ENCODE measurements around the gene OR2V2.
"Not testable (repeated sequence)": the region's sequence is repeated elsewhere in the genome, so short reads cannot be mapped to it uniquely, and the experiment has no call there.

OR2V2 gene

GRCh38 chr5:181167814-181168488, 20.6 kb downstream of the OR2V2 start:
- DNase-seq (ENCODE audit: low read depth) = no peak
- H3K4me3 ChIP-seq (ENCODE audit: low read depth, low read length) = no peak overlapping the region
- peak; percentile 51 for TF ChIP-seq CTCF (IDR thresholded peaks at IDR 0.05; ENCODE audit: control insufficient read depth, extremely low read depth, insufficient read depth)

DNA sequence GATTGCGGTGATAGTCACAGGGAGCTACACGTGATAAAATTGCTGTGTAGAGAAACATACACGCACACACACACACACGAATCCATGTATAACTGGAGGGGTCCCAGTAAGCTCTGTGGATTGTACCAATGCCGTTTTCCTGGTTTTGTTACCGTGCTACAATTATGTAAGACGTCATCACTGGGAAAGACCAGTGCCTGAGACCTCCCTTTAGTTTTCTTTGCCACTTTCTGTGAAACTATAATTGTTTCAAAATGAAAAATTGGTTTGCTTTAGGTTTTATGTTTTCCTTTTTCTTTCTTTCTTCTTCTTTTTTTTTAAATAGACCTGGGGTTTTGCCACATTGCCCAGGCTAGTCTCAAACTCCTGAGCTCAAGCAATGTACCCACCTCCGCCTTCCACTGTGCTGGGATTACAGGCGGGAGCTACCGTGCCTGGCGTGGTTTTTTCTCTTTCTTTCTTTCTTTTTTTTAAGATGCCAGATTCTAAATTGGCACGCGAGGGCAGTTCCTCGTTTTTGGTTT, 21.3 kb downstream of the OR2V2 start:
- H3K4me3 ChIP-seq (ENCODE audit: low read depth, low read length) = no peak overlapping the region
- no peak for TF ChIP-seq CTCF (IDR thresholded peaks at IDR 0.05; ENCODE audit: control insufficient read depth, extremely low read depth, insufficient read depth)
- DNase-seq (ENCODE audit: low read depth) = no peak

GRCh38 chr5:181169459-181170236, 22.3 kb downstream of the OR2V2 start:
- not testable (repeated sequence) for H3K4me3 ChIP-seq (ENCODE audit: low read depth, low read length); DNase-seq (ENCODE audit: low read depth)

- no peak overlapping the region for H3K4me3 ChIP-seq (ENCODE audit: low read depth, low read length)
- DNase-seq (ENCODE audit: low read depth) = no peak
- TF ChIP-seq CTCF (IDR thresholded peaks at IDR 0.05; ENCODE audit: control insufficient read depth, extremely low read depth, insufficient read depth) = no peak
Measured at GRCh38 chr5:181170237-181170825, 22.9 kb downstream of the OR2V2 start.

DNA sequence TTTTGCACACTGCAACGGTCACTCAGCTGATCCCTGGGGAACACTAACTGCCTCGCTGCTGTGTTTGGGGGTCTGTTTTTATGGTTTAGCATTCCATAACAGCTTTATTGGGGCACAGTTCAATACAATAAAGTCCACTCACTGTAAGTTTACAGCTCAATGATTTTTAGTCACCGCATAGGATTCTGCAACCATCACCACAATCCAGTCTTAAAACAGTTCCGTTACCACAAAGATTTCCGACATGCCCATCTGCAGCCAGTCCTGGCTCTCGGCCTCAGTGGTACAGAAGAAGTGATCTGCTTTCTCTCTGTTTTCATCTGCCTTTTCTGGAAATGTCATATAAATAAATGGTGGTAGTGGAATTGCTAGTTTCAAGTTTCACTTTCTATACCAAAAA, 23.6 kb downstream of the OR2V2 start:
- TF ChIP-seq CTCF (IDR thresholded peaks at IDR 0.05; ENCODE audit: control insufficient read depth, extremely low read depth, insufficient read depth) = no peak
- H3K4me3 ChIP-seq (ENCODE audit: low read depth, low read length) = no peak overlapping the region
- DNase-seq (ENCODE audit: low read depth) = no peak

GRCh38 chr5:181171782-181172181, 24.4 kb downstream of the OR2V2 start:
- H3K4me3 ChIP-seq (ENCODE audit: low read depth, low read length) = no peak overlapping the region
- DNase-seq (ENCODE audit: low read depth) = no peak
- no peak for TF ChIP-seq CTCF (IDR thresholded peaks at IDR 0.05; ENCODE audit: control insufficient read depth, extremely low read depth, insufficient read depth)

DNA sequence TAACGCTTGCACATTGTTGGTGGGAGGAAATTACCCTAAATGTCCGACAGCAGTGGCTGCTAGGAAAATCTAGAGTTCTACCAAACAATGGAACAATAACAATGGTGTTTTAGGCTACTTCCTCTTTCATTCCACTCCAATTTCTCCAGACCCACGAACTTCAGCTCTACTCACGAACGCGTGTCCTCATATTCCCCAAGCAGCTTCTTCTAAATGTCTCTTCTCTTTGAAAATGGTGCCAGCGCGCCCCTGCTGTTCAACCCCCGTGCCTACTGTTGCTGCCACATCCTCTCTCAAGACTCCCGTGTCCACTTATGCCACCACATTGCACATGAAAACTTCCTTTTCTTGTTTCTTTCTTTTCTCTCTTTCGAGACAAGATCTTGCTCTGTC, 25.6 kb downstream of the OR2V2 start:
- TF ChIP-seq CTCF (IDR thresholded peaks at IDR 0.05; ENCODE audit: control insufficient read depth, extremely low read depth, insufficient read depth) = no peak
- H3K4me3 ChIP-seq (ENCODE audit: low read depth, low read length) = peak overlapping the region; percentile 60
- no peak for DNase-seq (ENCODE audit: low read depth)
